NCI-H1092 (cell line): ENCODE measurements around the gene KCNJ1.

Source experiments
- DNase-seq: peaks from one replicate; lab custom pipeline; 2025; lab: John Stamatoyannopoulos, UW

KCNJ1 gene

GRCh38 chr11:128848815-128849455, 18.2 kb downstream of the KCNJ1 start:
- DNase-seq, result peak; percentile 23

- DNase-seq, result no peak
Measured at GRCh38 chr11:128846985-128847384, 20.1 kb downstream of the KCNJ1 start.

- DNase-seq, result no peak
Measured at GRCh38 chr11:128845334-128845780, 21.7 kb downstream of the KCNJ1 start.

GRCh38 chr11:128843198-128843785, 23.8 kb downstream of the KCNJ1 start:
- no peak for DNase-seq

- DNase-seq, result peak; percentile 26
Measured at GRCh38 chr11:128841461-128842072, 25.5 kb downstream of the KCNJ1 start.

GRCh38 chr11:128840783-128841182, 26.3 kb downstream of the KCNJ1 start:
- no peak for DNase-seq

GRCh38 chr11:128840137-128840536, 27.0 kb downstream of the KCNJ1 start:
- DNase-seq, result no peak

GRCh38 chr11:128839081-128839480, 28.0 kb downstream of the KCNJ1 start:
- no peak for DNase-seq

- no peak for DNase-seq
Measured at GRCh38 chr11:128837627-128838026, 29.5 kb downstream of the KCNJ1 start.

- DNase-seq, result no peak
Measured at GRCh38 chr11:128835741-128836430, 31.2 kb downstream of the KCNJ1 start.

- DNase-seq, result no peak
Measured at GRCh38 chr11:128834157-128834556, 32.9 kb downstream of the KCNJ1 start.

- DNase-seq, result no peak
Measured at GRCh38 chr11:128832121-128832497, 35.0 kb downstream of the KCNJ1 start.

GRCh38 chr11:128831174-128832120, 35.6 kb downstream of the KCNJ1 start:
- DNase-seq, result peak; percentile 78

- no peak for DNase-seq
Measured at GRCh38 chr11:128830290-128831173, 36.6 kb downstream of the KCNJ1 start.

- no peak for DNase-seq
Measured at GRCh38 chr11:128828350-128828749, 38.7 kb downstream of the KCNJ1 start.

GRCh38 chr11:128827191-128827893, 39.8 kb downstream of the KCNJ1 start:
- DNase-seq, result no peak

GRCh38 chr11:128825050-128825784, 41.9 kb downstream of the KCNJ1 start:
- DNase-seq, result no peak

GRCh38 chr11:128824191-128825049, 42.7 kb downstream of the KCNJ1 start:
- DNase-seq, result no peak
